ENCODE data around the gene ZDHHC21.

Gene ZDHHC21

DNA sequence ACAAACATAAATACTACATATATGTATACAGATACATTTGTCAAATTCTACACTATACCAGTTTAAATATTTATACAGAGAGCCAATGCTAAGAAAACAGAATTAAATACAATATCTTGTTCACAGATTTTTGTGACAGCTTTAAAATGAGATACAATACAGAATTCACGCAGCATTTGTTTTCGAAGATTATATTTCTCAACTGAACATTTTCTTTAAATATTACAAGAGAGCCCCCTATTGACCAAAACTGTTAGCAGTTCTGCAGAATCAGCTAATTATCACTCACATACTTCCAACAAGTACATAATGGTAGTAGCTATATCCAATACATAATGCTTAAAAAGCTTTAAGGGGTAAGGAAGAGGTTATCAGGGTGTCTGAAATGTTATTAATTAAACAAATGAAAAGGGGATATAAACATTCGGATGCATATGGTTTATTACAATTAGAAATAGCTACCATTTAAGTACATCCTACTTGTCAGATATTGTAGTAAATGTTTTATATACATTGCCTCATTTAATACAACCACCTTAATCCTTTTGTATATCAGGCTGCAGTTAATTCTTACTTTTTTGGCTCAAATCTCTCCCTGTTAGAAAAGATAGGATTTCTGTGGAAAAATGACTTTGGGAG lies 31.7 kb downstream of the ZDHHC21 start:
- Mint-ChIP-seq H3K27ac (no peak overlapping the region), H3K4me3 (no peak overlapping the region), H3K4me1 (ENCODE audit: low read depth) (no peaks in the 10 kb centered on the region), H3K9me3 (no peaks in the 10 kb centered on the region), H3K36me3 (ENCODE audit: low read depth) (peaks cover 39% of the 10 kb centered on the region), H3K27me3 (no peaks in the 10 kb centered on the region)
- no peak for DNase-seq

DNA sequence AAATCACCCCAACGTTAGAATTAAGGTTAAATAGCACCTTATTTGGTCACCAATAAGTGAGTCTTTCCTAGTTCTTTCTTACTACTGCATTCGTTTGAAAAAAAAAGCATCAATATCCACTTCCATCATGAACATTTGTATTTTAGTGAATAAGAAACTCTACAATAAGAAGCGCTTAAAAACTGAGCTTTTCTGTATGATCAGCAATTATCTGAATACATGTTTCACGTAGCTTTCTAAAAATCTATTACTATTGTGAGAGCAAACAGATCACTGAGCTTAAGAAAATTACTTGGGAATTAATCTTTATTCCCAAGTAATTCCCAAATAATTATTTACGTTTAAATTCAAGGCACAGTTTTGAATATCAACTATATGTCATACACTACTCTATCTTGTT lies 32.5 kb downstream of the ZDHHC21 start:
- H3K36me3 Mint-ChIP-seq (ENCODE audit: low read depth): peaks cover 45% of the 10 kb centered on the region

GRCh38 chr9:14654932-14655331 lies 38.3 kb downstream of the ZDHHC21 start:
- Mint-ChIP-seq H3K27ac (no peak overlapping the region), H3K9me3 (peaks cover 23% of the 10 kb centered on the region), H3K4me1 (ENCODE audit: low read depth) (no peaks in the 10 kb centered on the region), H3K4me3 (no peak overlapping the region), H3K27me3 (no peaks in the 10 kb centered on the region), H3K36me3 (ENCODE audit: low read depth) (peaks cover 65% of the 10 kb centered on the region)
- DNase-seq: no peak

More for the DNA sequence above, 32.5 kb downstream of the ZDHHC21 start:
- no peaks in the 10 kb centered on the region for H3K27me3 Mint-ChIP-seq
- H3K9me3 Mint-ChIP-seq: peaks cover 4% of the 10 kb centered on the region
- no peak for DNase-seq
- no peaks in the 10 kb centered on the region for H3K4me1 Mint-ChIP-seq (ENCODE audit: low read depth)
- H3K27ac Mint-ChIP-seq: no peak overlapping the region
- H3K4me3 Mint-ChIP-seq: no peak overlapping the region

DNA sequence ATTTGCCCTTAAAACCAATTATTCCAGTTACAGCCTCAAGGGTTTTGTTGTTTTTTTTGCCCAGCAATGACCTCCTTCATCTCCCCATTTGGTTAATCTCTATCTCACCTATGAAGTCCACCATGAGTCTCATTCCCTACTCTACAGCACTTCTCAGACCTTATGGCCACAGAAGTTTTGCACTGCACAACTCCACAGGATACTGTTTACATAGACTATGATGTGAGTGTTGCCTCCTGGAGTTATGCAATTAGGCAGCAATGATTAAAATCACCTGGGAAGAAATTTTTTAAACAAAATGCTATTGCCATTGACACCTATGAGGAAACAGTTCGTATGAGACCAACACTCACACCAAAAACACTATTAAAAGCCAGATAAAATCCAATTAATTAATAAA lies 39.7 kb downstream of the ZDHHC21 start:
- no peak for DNase-seq
- Mint-ChIP-seq H3K36me3 (ENCODE audit: low read depth) (peaks cover 51% of the 10 kb centered on the region), H3K4me1 (ENCODE audit: low read depth) (no peaks in the 10 kb centered on the region), H3K4me3 (no peak overlapping the region), H3K27me3 (no peaks in the 10 kb centered on the region), H3K27ac (no peak overlapping the region), H3K9me3 (peaks cover 23% of the 10 kb centered on the region)

DNA sequence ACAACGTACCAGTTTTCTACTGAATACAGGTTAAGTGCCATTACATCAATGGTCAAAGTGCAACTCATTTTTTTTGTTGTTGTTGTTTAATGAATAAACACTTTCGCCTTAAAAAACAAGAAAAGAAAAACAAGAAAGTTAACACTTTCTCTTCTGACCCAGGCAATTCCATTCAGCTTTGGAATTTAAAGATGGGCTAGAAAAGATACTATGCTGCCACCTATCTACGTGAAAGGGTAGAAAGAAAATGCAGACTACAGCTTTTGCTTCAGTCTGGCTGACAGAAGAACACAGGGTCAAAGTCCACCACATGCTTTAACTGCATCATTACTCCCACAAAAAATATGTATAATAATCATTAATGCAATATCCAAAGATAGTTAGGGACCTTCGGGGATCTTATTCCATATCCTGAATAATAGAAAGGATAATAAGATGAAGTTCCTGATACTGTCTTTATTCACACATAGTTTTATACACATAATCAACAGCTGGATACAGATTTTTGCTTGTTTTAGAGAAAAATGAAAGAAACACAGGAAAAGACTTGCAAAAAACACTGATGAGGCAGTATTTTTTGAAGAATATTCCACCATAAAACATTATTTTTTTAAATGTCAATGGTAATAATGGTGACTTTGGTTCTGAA lies 40.4 kb downstream of the ZDHHC21 start:
- Mint-ChIP-seq H3K27ac (no peak overlapping the region), H3K27me3 (no peaks in the 10 kb centered on the region), H3K9me3 (peaks cover 23% of the 10 kb centered on the region), H3K4me1 (ENCODE audit: low read depth) (no peaks in the 10 kb centered on the region), H3K36me3 (ENCODE audit: low read depth) (peaks cover 46% of the 10 kb centered on the region), H3K4me3 (no peak overlapping the region)
- DNase-seq: no peak

GRCh38 chr9:14650596-14650995 lies 42.6 kb downstream of the ZDHHC21 start:
- H3K27me3 Mint-ChIP-seq: no peaks in the 10 kb centered on the region
- H3K27ac Mint-ChIP-seq: no peak overlapping the region
- H3K9me3 Mint-ChIP-seq: peaks cover 18% of the 10 kb centered on the region
- peaks cover 27% of the 10 kb centered on the region for H3K36me3 Mint-ChIP-seq (ENCODE audit: low read depth)
- no peak overlapping the region for H3K4me3 Mint-ChIP-seq
- no peak for DNase-seq
- H3K4me1 Mint-ChIP-seq (ENCODE audit: low read depth): no peaks in the 10 kb centered on the region

DNA sequence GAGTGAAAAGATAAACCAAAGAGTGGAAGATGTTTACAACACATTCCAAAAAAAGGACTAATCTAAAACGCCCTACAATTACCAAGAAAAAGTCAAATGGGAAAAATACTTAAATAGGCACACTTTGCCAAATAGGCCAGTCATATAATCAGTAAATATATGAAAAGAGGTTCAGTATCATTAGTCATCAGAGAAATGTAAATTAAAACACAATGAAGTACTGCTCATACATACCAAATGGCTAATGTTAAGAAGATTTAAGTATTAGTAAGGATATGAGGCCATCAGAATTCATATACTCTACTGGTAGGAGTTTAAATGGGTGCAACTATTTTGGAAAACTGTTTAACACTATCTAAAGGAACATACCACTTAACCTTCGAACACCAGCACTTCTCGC lies 47.6 kb downstream of the ZDHHC21 start:
- H3K4me3 Mint-ChIP-seq: no peak overlapping the region
- no peak overlapping the region for H3K27ac Mint-ChIP-seq
- H3K27me3 Mint-ChIP-seq: no peaks in the 10 kb centered on the region
- DNase-seq: no peak
- H3K36me3 Mint-ChIP-seq (ENCODE audit: low read depth): peaks cover 3% of the 10 kb centered on the region
- peaks cover 4% of the 10 kb centered on the region for H3K4me1 Mint-ChIP-seq (ENCODE audit: low read depth)
- H3K9me3 Mint-ChIP-seq: no peaks in the 10 kb centered on the region

- no peak for DNase-seq
- Mint-ChIP-seq H3K9me3 (no peaks in the 10 kb centered on the region), H3K4me3 (no peak overlapping the region), H3K27me3 (no peaks in the 10 kb centered on the region), H3K4me1 (ENCODE audit: low read depth) (peaks cover 4% of the 10 kb centered on the region), H3K27ac (no peak overlapping the region), H3K36me3 (ENCODE audit: low read depth) (peaks cover 16% of the 10 kb centered on the region)
Measured at GRCh38 chr9:14640967-14641366, 52.3 kb downstream of the ZDHHC21 start.

DNA sequence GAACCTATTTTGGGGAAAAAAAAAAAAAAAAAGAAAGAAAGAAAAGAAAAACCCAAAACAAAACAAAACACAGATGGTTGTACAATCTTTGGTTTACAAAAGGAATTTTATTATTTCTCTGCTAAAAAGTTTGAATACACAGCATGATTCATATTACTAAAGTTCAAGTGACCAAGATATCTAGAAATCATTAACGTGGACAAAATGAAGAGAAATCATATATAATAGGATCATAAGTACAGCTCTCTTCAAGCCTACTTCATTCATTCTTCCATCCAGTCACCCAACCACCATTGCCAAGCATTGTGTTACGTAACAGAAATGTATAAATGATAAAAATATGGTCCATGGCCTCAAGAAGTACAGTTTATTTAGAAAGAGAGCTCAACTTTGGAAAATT lies 52.9 kb downstream of the ZDHHC21 start:
- Mint-ChIP-seq H3K27me3 (no peaks in the 10 kb centered on the region), H3K4me1 (ENCODE audit: low read depth) (peaks cover 4% of the 10 kb centered on the region), H3K27ac (no peak overlapping the region), H3K9me3 (no peaks in the 10 kb centered on the region), H3K36me3 (ENCODE audit: low read depth) (peaks cover 16% of the 10 kb centered on the region), H3K4me3 (no peak overlapping the region)
- no peak for DNase-seq

- H3K27ac Mint-ChIP-seq: no peak overlapping the region
- no peak overlapping the region for H3K4me3 Mint-ChIP-seq
- H3K4me1 Mint-ChIP-seq (ENCODE audit: low read depth): peaks cover 2% of the 10 kb centered on the region
- no peaks in the 10 kb centered on the region for H3K27me3 Mint-ChIP-seq
- no peak for DNase-seq
- peaks cover 41% of the 10 kb centered on the region for H3K36me3 Mint-ChIP-seq (ENCODE audit: low read depth)
- no peaks in the 10 kb centered on the region for H3K9me3 Mint-ChIP-seq
Measured at GRCh38 chr9:14633906-14634565, 59.2 kb downstream of the ZDHHC21 start.

- DNase-seq: no peak
- Mint-ChIP-seq H3K27ac (no peak overlapping the region), H3K27me3 (no peaks in the 10 kb centered on the region), H3K9me3 (no peaks in the 10 kb centered on the region), H3K4me3 (no peak overlapping the region), H3K36me3 (ENCODE audit: low read depth) (peaks cover 35% of the 10 kb centered on the region), H3K4me1 (ENCODE audit: low read depth) (peaks cover 2% of the 10 kb centered on the region)
Measured at GRCh38 chr9:14633148-14633547, 60.1 kb downstream of the ZDHHC21 start.

- no peak overlapping the region for H3K27ac Mint-ChIP-seq
- no peak overlapping the region for H3K4me3 Mint-ChIP-seq
- DNase-seq: no peak
- no peaks in the 10 kb centered on the region for H3K9me3 Mint-ChIP-seq
- peaks cover 23% of the 10 kb centered on the region for H3K36me3 Mint-ChIP-seq (ENCODE audit: low read depth)
- no peaks in the 10 kb centered on the region for H3K4me1 Mint-ChIP-seq (ENCODE audit: low read depth)
- no peaks in the 10 kb centered on the region for H3K27me3 Mint-ChIP-seq
Measured at GRCh38 chr9:14627513-14627912, 65.7 kb downstream of the ZDHHC21 start.

- Mint-ChIP-seq H3K9me3 (no peaks in the 10 kb centered on the region), H3K27me3 (no peaks in the 10 kb centered on the region), H3K4me3 (no peak overlapping the region), H3K4me1 (ENCODE audit: low read depth) (no peaks in the 10 kb centered on the region), H3K27ac (no peak overlapping the region), H3K36me3 (ENCODE audit: low read depth) (peaks cover 7% of the 10 kb centered on the region)
- DNase-seq: no peak
Measured at GRCh38 chr9:14618836-14619420, 74.3 kb downstream of the ZDHHC21 start.

- DNase-seq: no peak
- H3K36me3 Mint-ChIP-seq (ENCODE audit: low read depth): peaks cover 5% of the 10 kb centered on the region
- H3K27me3 Mint-ChIP-seq: no peaks in the 10 kb centered on the region
- no peak overlapping the region for H3K27ac Mint-ChIP-seq
- H3K9me3 Mint-ChIP-seq: no peaks in the 10 kb centered on the region
- H3K4me3 Mint-ChIP-seq: no peak overlapping the region
- H3K4me1 Mint-ChIP-seq (ENCODE audit: low read depth): no peaks in the 10 kb centered on the region
Measured at GRCh38 chr9:14616188-14616982, 76.8 kb downstream of the ZDHHC21 start.

Data from activated T-cell treated with anti-CD3 and anti-CD28 coated beads, Interleukin-2, amount 50 U/mL, for 24 hours (primary cell).